ENCODE data around the gene KSR1. TPM values are rescaled to one million over a fixed set of nuclear protein-coding genes. Genes with fewer than 3 reads are reported as not detected.
"Not testable (repeated sequence)": the region's sequence is repeated elsewhere in the genome, so short reads cannot be mapped to it uniquely, and the experiment has no call there.

The KSR1 gene
- polyA plus RNA-seq, 1 donor from 2014 or later, result 9.2 TPM

GRCh38 chr17:27501338-27501737 lies 45.1 kb downstream of the KSR1 start:
- not testable (repeated sequence) for H3K9me3 ChIP-seq (ENCODE audit: low read length); H3K4me3 ChIP-seq (ENCODE audit: low read length); H3K27me3 ChIP-seq (ENCODE audit: insufficient read depth, low read depth, low read length); H3K79me2 ChIP-seq (replicated peaks; ENCODE audit: insufficient read depth, low read length); H3K27ac ChIP-seq (ENCODE audit: low read length); H3F3A ChIP-seq (ENCODE audit: insufficient read depth, low read length, poor library complexity, severe bottlenecking); H3K9me2 ChIP-seq (ENCODE audit: insufficient read depth, low read length); H3K36me3 ChIP-seq (ENCODE audit: insufficient read depth, low read length); H3K4me2 ChIP-seq (ENCODE audit: low read length); H2AFZ ChIP-seq (ENCODE audit: low read depth, low read length); H4K20me1 ChIP-seq (ENCODE audit: insufficient read depth); H3K9ac ChIP-seq (ENCODE audit: low read length)

- no peak overlapping the region for H3K27ac ChIP-seq (ENCODE audit: low read length)
- H3K36me3 ChIP-seq (ENCODE audit: insufficient read depth, low read length), result no peaks in the 10 kb centered on the region
- no peak for TF ChIP-seq POLR2AphosphoS5 (IDR thresholded peaks at IDR 0.05)
- no peak for TF ChIP-seq SMC3 (conservative IDR thresholded peaks at IDR 0.05; ENCODE audit: poor library complexity)
- TF ChIP-seq, protein P1, sequence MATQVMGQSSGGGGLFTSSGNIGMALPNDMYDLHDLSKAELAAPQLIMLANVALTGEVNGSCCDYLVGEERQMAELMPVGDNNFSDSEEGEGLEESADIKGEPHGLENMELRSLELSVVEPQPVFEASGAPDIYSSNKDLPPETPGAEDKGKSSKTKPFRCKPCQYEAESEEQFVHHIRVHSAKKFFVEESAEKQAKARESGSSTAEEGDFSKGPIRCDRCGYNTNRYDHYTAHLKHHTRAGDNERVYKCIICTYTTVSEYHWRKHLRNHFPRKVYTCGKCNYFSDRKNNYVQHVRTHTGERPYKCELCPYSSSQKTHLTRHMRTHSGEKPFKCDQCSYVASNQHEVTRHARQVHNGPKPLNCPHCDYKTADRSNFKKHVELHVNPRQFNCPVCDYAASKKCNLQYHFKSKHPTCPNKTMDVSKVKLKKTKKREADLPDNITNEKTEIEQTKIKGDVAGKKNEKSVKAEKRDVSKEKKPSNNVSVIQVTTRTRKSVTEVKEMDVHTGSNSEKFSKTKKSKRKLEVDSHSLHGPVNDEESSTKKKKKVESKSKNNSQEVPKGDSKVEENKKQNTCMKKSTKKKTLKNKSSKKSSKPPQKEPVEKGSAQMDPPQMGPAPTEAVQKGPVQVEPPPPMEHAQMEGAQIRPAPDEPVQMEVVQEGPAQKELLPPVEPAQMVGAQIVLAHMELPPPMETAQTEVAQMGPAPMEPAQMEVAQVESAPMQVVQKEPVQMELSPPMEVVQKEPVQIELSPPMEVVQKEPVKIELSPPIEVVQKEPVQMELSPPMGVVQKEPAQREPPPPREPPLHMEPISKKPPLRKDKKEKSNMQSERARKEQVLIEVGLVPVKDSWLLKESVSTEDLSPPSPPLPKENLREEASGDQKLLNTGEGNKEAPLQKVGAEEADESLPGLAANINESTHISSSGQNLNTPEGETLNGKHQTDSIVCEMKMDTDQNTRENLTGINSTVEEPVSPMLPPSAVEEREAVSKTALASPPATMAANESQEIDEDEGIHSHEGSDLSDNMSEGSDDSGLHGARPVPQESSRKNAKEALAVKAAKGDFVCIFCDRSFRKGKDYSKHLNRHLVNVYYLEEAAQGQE (IDR thresholded peaks at IDR 0.05; ENCODE audit: borderline replicate concordance), result no peak
- no peak for TF ChIP-seq CTCF (IDR thresholded peaks at IDR 0.05; ENCODE audit: poor library complexity, severe bottlenecking)
- no peak for TF ChIP-seq RAD21 (conservative IDR thresholded peaks at IDR 0.05)
- TF ChIP-seq EP300 (conservative IDR thresholded peaks at IDR 0.05; ENCODE audit: poor library complexity, severe bottlenecking), result no peak
- no peak for TF ChIP-seq MXI1 (conservative IDR thresholded peaks at IDR 0.05; ENCODE audit: poor library complexity, severe bottlenecking)
These were observed 46.5 kb downstream of the KSR1 start for GRCh38 chr17:27502526-27503324.

DNA sequence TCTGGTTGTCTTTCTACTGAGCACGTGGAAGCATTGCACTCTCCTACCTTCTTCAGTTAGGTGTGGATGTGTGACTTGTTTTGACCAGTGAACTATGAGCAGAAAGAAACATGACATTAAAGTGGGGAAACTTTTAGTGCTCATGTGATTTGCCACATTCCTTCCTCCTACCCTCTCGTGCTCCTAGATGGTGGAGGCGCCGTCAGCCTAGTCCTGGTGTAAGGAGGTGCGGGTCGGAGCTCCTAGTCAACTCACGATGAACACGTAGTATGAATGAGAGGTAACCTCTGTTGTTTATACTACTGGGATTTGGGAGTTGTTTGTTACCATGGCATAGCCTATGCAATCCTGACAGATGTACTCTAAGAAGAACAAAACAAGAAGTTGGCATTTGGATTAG lies 47.4 kb downstream of the KSR1 start:
- peaks cover 6% of the 10 kb centered on the region for H3K9me3 ChIP-seq (ENCODE audit: low read length)
- no peak overlapping the region for H3K27ac ChIP-seq (ENCODE audit: low read length)
- no peaks in the 10 kb centered on the region for H3F3A ChIP-seq (ENCODE audit: insufficient read depth, low read length, poor library complexity, severe bottlenecking)
- H3K27me3 ChIP-seq (ENCODE audit: insufficient read depth, low read depth, low read length), result no peaks in the 10 kb centered on the region
- no peaks in the 10 kb centered on the region for H3K9me2 ChIP-seq (ENCODE audit: insufficient read depth, low read length)
- no peak overlapping the region for H3K4me2 ChIP-seq (ENCODE audit: low read length)
- H3K9ac ChIP-seq (ENCODE audit: low read length), result no peak overlapping the region
- no peak overlapping the region for H3K4me3 ChIP-seq (ENCODE audit: low read length)
- no peak overlapping the region for H2AFZ ChIP-seq (ENCODE audit: low read depth, low read length)
- no peaks in the 10 kb centered on the region for H3K36me3 ChIP-seq (ENCODE audit: insufficient read depth, low read length)
- no peaks in the 10 kb centered on the region for H3K79me2 ChIP-seq (replicated peaks; ENCODE audit: insufficient read depth, low read length)
- TF ChIP-seq CTCF (IDR thresholded peaks at IDR 0.05; ENCODE audit: poor library complexity, severe bottlenecking) (no peak), TAF1 (IDR thresholded peaks at IDR 0.05; ENCODE audit: low read depth) (no peak), EZH2 (IDR thresholded peaks at IDR 0.05; ENCODE audit: borderline replicate concordance, insufficient read depth, low read length, poor library complexity, severe bottlenecking) (no peak), EP300 (conservative IDR thresholded peaks at IDR 0.05; ENCODE audit: poor library complexity, severe bottlenecking) (no peak), SMC3 (conservative IDR thresholded peaks at IDR 0.05; ENCODE audit: poor library complexity) (no peak), MXI1 (conservative IDR thresholded peaks at IDR 0.05; ENCODE audit: poor library complexity, severe bottlenecking) (no peak), RAD21 (conservative IDR thresholded peaks at IDR 0.05) (no peak), POLR2AphosphoS5 (IDR thresholded peaks at IDR 0.05) (no peak)
- TF ChIP-seq, protein P1 (IDR thresholded peaks at IDR 0.05; ENCODE audit: borderline replicate concordance), result no peak
- no peaks in the 10 kb centered on the region for H4K20me1 ChIP-seq (ENCODE audit: insufficient read depth)

More at GRCh38 chr17:27502526-27503324, 46.5 kb downstream of the KSR1 start:
- H3K9me2 ChIP-seq (ENCODE audit: insufficient read depth, low read length), result no peaks in the 10 kb centered on the region
- H3K4me3 ChIP-seq (ENCODE audit: low read length), result no peak overlapping the region
- no peak overlapping the region for H3K9ac ChIP-seq (ENCODE audit: low read length)
- no peaks in the 10 kb centered on the region for H3F3A ChIP-seq (ENCODE audit: insufficient read depth, low read length, poor library complexity, severe bottlenecking)
- H3K4me2 ChIP-seq (ENCODE audit: low read length), result no peak overlapping the region
- no peaks in the 10 kb centered on the region for H3K27me3 ChIP-seq (ENCODE audit: insufficient read depth, low read depth, low read length)
- no peak overlapping the region for H2AFZ ChIP-seq (ENCODE audit: low read depth, low read length)
- no peaks in the 10 kb centered on the region for H3K79me2 ChIP-seq (replicated peaks; ENCODE audit: insufficient read depth, low read length)
- peaks cover 6% of the 10 kb centered on the region for H3K9me3 ChIP-seq (ENCODE audit: low read length)
- H4K20me1 ChIP-seq (ENCODE audit: insufficient read depth), result no peaks in the 10 kb centered on the region
